Endothelial cell (in vitro differentiated cells): Measurements from ENCODE around the gene VPS50. TPM values are rescaled to one million over a fixed set of nuclear protein-coding genes. Genes with fewer than 3 reads are reported as not detected.
"Not testable (repeated sequence)": the region's sequence is repeated elsewhere in the genome, so short reads cannot be mapped to it uniquely, and the experiment has no call there.

ENCODE experiments used
- DNase-seq: peaks from one replicate; pipeline ENCODE4 v3.0.0; 2021; ENCODE audit warnings: low spot score
- H3K27ac Mint-ChIP-seq: one replicate; pipeline ENCODE4 v1.8.0; 2021; ENCODE audit warnings: mixed read lengths, inconsistent platforms; ENCODE audit not compliant: unreplicated experiment
- H3K27me3 Mint-ChIP-seq: one replicate; pipeline ENCODE4 v1.8.0; 2021; ENCODE audit warnings: mild to moderate bottlenecking, moderate library complexity, mixed read lengths, inconsistent platforms; ENCODE audit not compliant: unreplicated experiment
- H3K36me3 Mint-ChIP-seq: one replicate; pipeline ENCODE4 v1.8.0; 2021; ENCODE audit warnings: mild to moderate bottlenecking, low read depth, mixed read lengths, inconsistent platforms; ENCODE audit not compliant: unreplicated experiment
- H3K4me1 Mint-ChIP-seq: one replicate; pipeline ENCODE4 v1.8.0; 2021; ENCODE audit warnings: mild to moderate bottlenecking, mixed read lengths, inconsistent platforms; ENCODE audit not compliant: unreplicated experiment
- H3K4me3 Mint-ChIP-seq: one replicate; pipeline ENCODE4 v1.8.0; 2021; ENCODE audit warnings: mild to moderate bottlenecking, mixed read lengths, inconsistent platforms; ENCODE audit not compliant: unreplicated experiment
- H3K9me3 Mint-ChIP-seq: one replicate; pipeline ENCODE4 v1.8.0; 2021; ENCODE audit warnings: mixed read lengths, inconsistent platforms; ENCODE audit not compliant: unreplicated experiment
- total RNA-seq: library from RNA; stranded (reverse); fragmentation: NEBNext Ultra II Directional; extraction: Animal tissue kit (Norgen Biotek cat#: 25700); gene quantifications from one replicate; pipeline ENCODE4 v1.2.1, GENCODE V29; 2021; ENCODE audit not compliant: unreplicated experiment
- TF ChIP-seq, protein P1 (sequence below): fragments of 200-600 bp; sonication (generic); IDR thresholded peaks from one replicate; pipeline ENCODE4 v1.5.0; 2021; ENCODE audit warnings: antibody characterized with exemption; ENCODE audit not compliant: unreplicated experiment

The VPS50 gene
- total RNA-seq, 1 donor from 2014 or later, result 20.6 TPM

DNA sequence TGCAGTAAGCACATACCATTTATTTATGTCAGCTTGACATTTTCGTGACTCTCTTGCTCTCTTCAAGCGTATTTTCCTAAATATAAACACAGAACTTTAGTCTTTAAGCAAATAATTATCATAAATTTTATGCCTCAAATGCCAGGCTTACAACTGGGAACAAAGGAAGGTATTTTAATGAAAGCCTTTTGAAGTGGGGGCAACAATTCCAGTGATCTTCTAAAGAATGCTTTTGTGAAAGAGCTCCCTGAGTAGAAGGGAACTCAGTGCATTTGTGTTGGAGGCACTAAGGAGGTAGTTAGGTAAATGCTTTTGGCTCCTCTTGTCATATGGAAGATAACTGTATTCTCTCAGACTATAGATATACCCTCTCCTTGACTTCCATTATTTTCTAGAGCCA lies 104.9 kb downstream of the VPS50 start:
- Mint-ChIP-seq H3K36me3 (peaks cover 17% of the 10 kb centered on the region), H3K27me3 (no peaks in the 10 kb centered on the region), H3K9me3 (no peaks in the 10 kb centered on the region), H3K4me1 (no peaks in the 10 kb centered on the region), H3K27ac (no peak overlapping the region), H3K4me3 (no peak overlapping the region)
- DNase-seq, result no peak
- TF ChIP-seq, protein P1, sequence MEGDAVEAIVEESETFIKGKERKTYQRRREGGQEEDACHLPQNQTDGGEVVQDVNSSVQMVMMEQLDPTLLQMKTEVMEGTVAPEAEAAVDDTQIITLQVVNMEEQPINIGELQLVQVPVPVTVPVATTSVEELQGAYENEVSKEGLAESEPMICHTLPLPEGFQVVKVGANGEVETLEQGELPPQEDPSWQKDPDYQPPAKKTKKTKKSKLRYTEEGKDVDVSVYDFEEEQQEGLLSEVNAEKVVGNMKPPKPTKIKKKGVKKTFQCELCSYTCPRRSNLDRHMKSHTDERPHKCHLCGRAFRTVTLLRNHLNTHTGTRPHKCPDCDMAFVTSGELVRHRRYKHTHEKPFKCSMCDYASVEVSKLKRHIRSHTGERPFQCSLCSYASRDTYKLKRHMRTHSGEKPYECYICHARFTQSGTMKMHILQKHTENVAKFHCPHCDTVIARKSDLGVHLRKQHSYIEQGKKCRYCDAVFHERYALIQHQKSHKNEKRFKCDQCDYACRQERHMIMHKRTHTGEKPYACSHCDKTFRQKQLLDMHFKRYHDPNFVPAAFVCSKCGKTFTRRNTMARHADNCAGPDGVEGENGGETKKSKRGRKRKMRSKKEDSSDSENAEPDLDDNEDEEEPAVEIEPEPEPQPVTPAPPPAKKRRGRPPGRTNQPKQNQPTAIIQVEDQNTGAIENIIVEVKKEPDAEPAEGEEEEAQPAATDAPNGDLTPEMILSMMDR, result no peak

DNA sequence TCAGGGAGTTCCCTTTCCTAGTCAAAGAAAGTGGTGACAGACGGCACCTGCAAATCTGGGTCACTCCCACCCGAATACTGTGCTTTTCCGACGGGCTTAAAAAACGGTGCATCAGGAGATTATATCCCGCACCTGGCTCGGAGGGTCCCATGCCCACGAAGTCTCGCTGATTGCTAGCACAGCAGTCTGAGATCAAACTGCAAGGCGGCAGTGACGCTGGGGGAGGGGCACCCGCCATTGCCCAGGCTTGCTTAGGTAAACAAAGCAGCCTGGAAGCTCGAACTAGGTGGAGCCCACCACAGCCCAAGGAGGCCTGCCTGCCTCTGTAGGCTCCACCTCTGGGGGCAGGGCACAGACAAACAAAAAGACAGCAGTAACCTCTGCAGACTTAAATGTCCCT lies 110.0 kb downstream of the VPS50 start:
- peaks cover 29% of the 10 kb centered on the region for H3K36me3 Mint-ChIP-seq
- not testable (repeated sequence) for H3K4me3 Mint-ChIP-seq, H3K27ac Mint-ChIP-seq, H3K27me3 Mint-ChIP-seq, H3K9me3 Mint-ChIP-seq, DNase-seq, H3K4me1 Mint-ChIP-seq

DNA sequence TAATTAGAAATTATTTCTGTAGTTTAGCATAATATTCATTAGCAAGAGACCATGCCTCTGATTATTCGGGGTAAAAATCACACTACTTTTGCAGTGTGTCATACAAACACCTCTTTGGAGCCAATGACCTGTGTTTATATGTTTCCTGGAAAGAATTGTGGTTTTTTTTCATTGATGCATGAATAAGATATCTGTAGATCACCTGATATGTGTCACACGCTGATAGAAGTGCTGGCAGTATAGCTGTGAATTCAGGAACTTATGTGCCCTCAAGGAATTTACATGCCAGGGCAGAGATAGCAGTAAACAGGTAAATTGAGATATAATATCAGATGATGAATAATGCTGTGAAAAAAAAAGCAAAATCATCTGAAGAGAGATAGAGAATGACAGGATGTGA lies 118.2 kb downstream of the VPS50 start:
- H3K36me3 Mint-ChIP-seq, result peaks cover 8% of the 10 kb centered on the region
- H3K27me3 Mint-ChIP-seq, result no peaks in the 10 kb centered on the region
- H3K27ac Mint-ChIP-seq, result no peak overlapping the region
- DNase-seq, result no peak
- H3K9me3 Mint-ChIP-seq, result no peaks in the 10 kb centered on the region
- H3K4me1 Mint-ChIP-seq, result peaks cover 5% of the 10 kb centered on the region
- TF ChIP-seq, protein P1, result no peak
- H3K4me3 Mint-ChIP-seq, result no peak overlapping the region

DNA sequence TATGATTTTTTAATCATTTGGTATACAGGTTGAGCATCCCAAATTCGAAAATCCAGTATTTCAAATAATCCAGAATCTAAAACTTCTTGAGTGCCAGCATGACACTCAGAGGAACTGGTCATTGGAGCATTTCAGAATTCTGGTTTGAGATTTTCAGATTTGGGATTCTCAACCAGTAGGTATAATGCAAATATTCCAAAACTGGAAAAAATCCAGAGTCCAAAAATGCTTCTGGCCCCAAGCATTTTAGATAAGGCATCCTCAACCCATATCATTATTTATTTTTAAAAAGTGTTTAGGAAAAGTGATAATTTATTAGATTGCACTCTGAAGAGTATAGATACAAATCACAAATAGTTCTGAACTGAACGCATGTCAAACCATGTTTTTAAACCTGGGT lies 120.7 kb downstream of the VPS50 start:
- H3K36me3 Mint-ChIP-seq, result peaks cover 8% of the 10 kb centered on the region
- TF ChIP-seq, protein P1, result no peak
- DNase-seq, result no peak

DNA sequence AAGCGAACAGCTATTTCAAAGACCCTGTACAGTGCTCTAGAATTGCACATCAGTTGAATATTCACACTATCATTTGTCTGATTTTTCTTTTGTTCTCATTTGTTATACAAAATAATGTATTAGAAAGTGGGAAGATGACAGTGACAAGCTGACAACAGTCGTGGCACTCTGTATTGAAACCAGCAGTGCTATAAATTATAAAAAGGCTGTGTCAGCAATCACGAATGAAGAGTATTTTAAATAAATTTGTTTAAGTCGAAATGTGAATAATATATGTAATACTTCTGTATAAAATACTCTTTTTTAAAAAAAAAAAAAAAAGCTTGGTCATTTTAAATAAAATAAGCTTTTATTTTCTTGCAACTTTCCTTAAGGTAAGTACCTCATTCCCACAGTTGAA lies 122.6 kb downstream of the VPS50 start:
- Mint-ChIP-seq H3K36me3 (no peaks in the 10 kb centered on the region), H3K4me3 (no peak overlapping the region), H3K27me3 (no peaks in the 10 kb centered on the region), H3K4me1 (peaks cover 5% of the 10 kb centered on the region), H3K9me3 (no peaks in the 10 kb centered on the region), H3K27ac (no peak overlapping the region)
- no peak for DNase-seq
- TF ChIP-seq, protein P1, result no peak

More for the DNA sequence above, 120.7 kb downstream of the VPS50 start:
- no peak overlapping the region for H3K4me3 Mint-ChIP-seq
- peaks cover 5% of the 10 kb centered on the region for H3K4me1 Mint-ChIP-seq
- no peak overlapping the region for H3K27ac Mint-ChIP-seq
- H3K27me3 Mint-ChIP-seq, result no peaks in the 10 kb centered on the region
- H3K9me3 Mint-ChIP-seq, result no peaks in the 10 kb centered on the region
